Activated CD8-positive, alpha-beta memory T cell treated with anti-CD3 and anti-CD28 coated beads, Interleukin-2, amount 50 U/mL, for 48 hours (primary cell): ENCODE measurements around the gene SLCO2B1.

Experiments
- DNase-seq: peaks from one replicate; pipeline ENCODE4 v3.0.0-alpha.2; 2020

Gene SLCO2B1

GRCh38 chr11:75145196-75145971 lies 5.5 kb upstream of the SLCO2B1 start:
- no peak for DNase-seq

GRCh38 chr11:75145972-75146519 lies 4.9 kb upstream of the SLCO2B1 start:
- DNase-seq, result no peak

- DNase-seq, result no peak
Measured at GRCh38 chr11:75146711-75147110, 4.2 kb upstream of the SLCO2B1 start.

GRCh38 chr11:75147191-75147874 lies 3.6 kb upstream of the SLCO2B1 start:
- no peak for DNase-seq

GRCh38 chr11:75147875-75148263 lies 3.0 kb upstream of the SLCO2B1 start:
- DNase-seq, result no peak

- DNase-seq, result no peak
Measured at GRCh38 chr11:75148436-75148983, 2.4 kb upstream of the SLCO2B1 start.

GRCh38 chr11:75149766-75150465 lies 991 bp upstream of the SLCO2B1 start:
- no peak for DNase-seq

- DNase-seq, result no peak
Measured at GRCh38 chr11:75151346-75152047, 590 bp downstream of the SLCO2B1 start.

GRCh38 chr11:75152090-75152489 lies 1.2 kb downstream of the SLCO2B1 start:
- DNase-seq, result no peak

GRCh38 chr11:75152651-75153427 lies 1.9 kb downstream of the SLCO2B1 start:
- DNase-seq, result no peak

GRCh38 chr11:75154646-75155569 lies 4.0 kb downstream of the SLCO2B1 start:
- no peak for DNase-seq

GRCh38 chr11:75155570-75156422 lies 4.9 kb downstream of the SLCO2B1 start:
- no peak for DNase-seq

- DNase-seq, result no peak
Measured at GRCh38 chr11:75158241-75158640, 7.3 kb downstream of the SLCO2B1 start.

- DNase-seq, result no peak
Measured at GRCh38 chr11:75158696-75159150, 7.8 kb downstream of the SLCO2B1 start.

GRCh38 chr11:75159151-75159953 lies 8.4 kb downstream of the SLCO2B1 start:
- DNase-seq, result no peak

- DNase-seq, result no peak
Measured at GRCh38 chr11:75160220-75160757, 9.4 kb downstream of the SLCO2B1 start.

GRCh38 chr11:75160880-75161279 lies 10.0 kb downstream of the SLCO2B1 start:
- DNase-seq, result no peak

GRCh38 chr11:75161506-75162095 lies 10.7 kb downstream of the SLCO2B1 start:
- no peak for DNase-seq
